Measurements from ENCODE around the gene DBN1. TPM values are rescaled to one million over a fixed set of nuclear protein-coding genes. Genes with fewer than 3 reads are reported as not detected.
"Not testable (repeated sequence)": the region's sequence is repeated elsewhere in the genome, so short reads cannot be mapped to it uniquely, and the experiment has no call there.

The DBN1 gene
- polyA plus RNA-seq, 1 of the 3 experiments (the other 2 are of a cell fraction), result 244 TPM

DNA sequence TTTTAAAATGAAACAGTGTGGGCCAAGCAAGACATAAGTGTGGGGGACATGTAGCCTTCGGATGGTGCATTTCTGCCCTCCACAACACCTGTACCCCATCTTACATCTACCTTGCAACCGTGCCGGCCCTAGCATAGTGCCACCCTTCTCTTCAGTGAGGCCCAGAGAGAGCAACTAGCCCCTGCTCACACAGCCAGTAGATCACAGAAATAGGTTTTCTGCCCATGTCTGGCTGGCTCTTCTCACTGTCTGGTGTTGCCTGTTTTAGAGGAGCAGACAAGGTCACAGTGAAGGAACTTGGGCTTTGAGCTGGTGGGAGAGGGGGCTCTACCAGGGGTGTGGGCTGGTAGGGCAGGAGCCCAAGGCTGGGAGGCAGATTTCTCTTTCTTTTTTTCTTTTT, 12.8 kb upstream of the DBN1 start:
- H3K27me3 ChIP-seq (ENCODE audit: insufficient read depth), result no peaks in the 10 kb centered on the region
- H3K9ac ChIP-seq, result no peak overlapping the region
- no peak overlapping the region for H2AFZ ChIP-seq (ENCODE audit: low read depth)
- H3K27ac ChIP-seq (ENCODE audit: low read depth in 2 of 2, low read length in 1 of 2), result no peak overlapping the region
- H3F3A ChIP-seq (replicated peaks; ENCODE audit: insufficient read depth), result peaks cover 58% of the 10 kb centered on the region
- peaks cover 0 to 36% of the 10 kb centered on the region in 2 experiments; a peak in 1 of 4 replicates for H3K4me1 ChIP-seq (ENCODE audit: control insufficient read depth in 1 of 2, insufficient read depth in 2 of 2, low read depth in 1 of 2, low read length in 1 of 2)
- POLR2A ChIA-PET, result no interaction called here
- H3K36me3 ChIP-seq (replicated peaks in 1 of 2; ENCODE audit: control insufficient read depth in 1 of 2, insufficient read depth in 2 of 2, low read length in 1 of 2), result peaks cover 52 to 58% of the 10 kb centered on the region in 2 experiments
- no peaks in the 10 kb centered on the region for H3K9me2 ChIP-seq
- no peak overlapping the region for H3K4me2 ChIP-seq
- whole genome bisulfite sequencing (ENCODE audit: low lambda C conversion rate), result 98% methylated on average over 3 of the region's 3 CpGs
- peaks cover 58% of the 10 kb centered on the region for H4K20me1 ChIP-seq (ENCODE audit: insufficient read depth)
- TF ChIP-seq, protein P1, sequence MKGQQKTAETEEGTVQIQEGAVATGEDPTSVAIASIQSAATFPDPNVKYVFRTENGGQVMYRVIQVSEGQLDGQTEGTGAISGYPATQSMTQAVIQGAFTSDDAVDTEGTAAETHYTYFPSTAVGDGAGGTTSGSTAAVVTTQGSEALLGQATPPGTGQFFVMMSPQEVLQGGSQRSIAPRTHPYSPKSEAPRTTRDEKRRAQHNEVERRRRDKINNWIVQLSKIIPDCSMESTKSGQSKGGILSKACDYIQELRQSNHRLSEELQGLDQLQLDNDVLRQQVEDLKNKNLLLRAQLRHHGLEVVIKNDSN (IDR thresholded peaks at IDR 0.05; ENCODE audit: borderline replicate concordance, low read depth), result no peak
- TF ChIP-seq POLR2AphosphoS5 (IDR thresholded peaks at IDR 0.05; ENCODE audit: low read depth, low read length), result peak; percentile 29; the same call in 1 of the 2 replicates
- no peak for DNase-seq
- no peaks in the 10 kb centered on the region for H3K9me3 ChIP-seq
- no peak overlapping the region for H3K4me3 ChIP-seq (ENCODE audit: low read depth in 2 of 2, low read length in 1 of 2)
- H3K79me2 ChIP-seq (ENCODE audit: insufficient read depth), result peaks cover 20% of the 10 kb centered on the region; the same call in 1 of the 2 replicates
- CTCF ChIA-PET, result interaction anchor here (0.7 to 20.3 kb wide), 4 partner anchors 9 to 96 kb away, joined by 3 to 201 read pairs (median 6); partner anchors contain the start of gene PDLIM7

DNA sequence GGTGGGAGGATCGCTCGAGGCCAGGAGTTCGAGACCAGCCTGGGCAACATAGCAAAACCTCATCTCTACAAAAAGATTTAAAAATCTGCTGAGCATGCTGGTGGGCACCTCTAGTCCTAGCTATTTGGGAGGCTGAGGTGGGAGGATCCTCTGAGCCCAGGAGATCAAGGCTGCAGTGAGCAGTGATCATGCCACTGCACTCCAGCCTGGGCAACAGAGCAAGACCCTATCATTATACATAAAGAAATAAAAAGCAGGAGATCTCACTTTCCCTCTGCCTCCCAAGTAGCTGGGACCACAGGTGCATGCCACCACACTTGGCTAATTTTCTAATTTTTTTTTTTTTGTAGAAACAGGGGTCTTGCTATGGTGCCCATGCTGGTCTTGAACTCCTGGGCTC, 12.3 kb upstream of the DBN1 start:
- Histone ChIP-seq H3K36me3 (replicated peaks in 1 of 2; ENCODE audit: control insufficient read depth in 1 of 2, insufficient read depth in 2 of 2, low read length in 1 of 2) (peaks cover 47 to 54% of the 10 kb centered on the region in 2 experiments), H3F3A (replicated peaks; ENCODE audit: insufficient read depth) (peaks cover 61% of the 10 kb centered on the region), H4K20me1 (ENCODE audit: insufficient read depth) (peaks cover 53% of the 10 kb centered on the region), H3K27ac (ENCODE audit: low read depth in 2 of 2, low read length in 1 of 2) (0 out of 4 replicates have a peak overlapping the region, but pooled peaks of 1 of the 2 experiments have one; percentile 30), H3K79me2 (ENCODE audit: insufficient read depth) (peaks cover 15% of the 10 kb centered on the region; the same call in 1 of the 2 replicates), H3K4me1 (ENCODE audit: control insufficient read depth in 1 of 2, insufficient read depth in 2 of 2, low read depth in 1 of 2, low read length in 1 of 2) (peaks cover 0 to 38% of the 10 kb centered on the region in 2 experiments; a peak in 1 of 4 replicates)
- H2AFZ ChIP-seq (ENCODE audit: low read depth); POLR2A ChIA-PET; H3K4me3 ChIP-seq (ENCODE audit: low read depth in 2 of 2, low read length in 1 of 2); H3K27me3 ChIP-seq (ENCODE audit: insufficient read depth); H3K9ac ChIP-seq; H3K9me2 ChIP-seq; H3K4me2 ChIP-seq; DNase-seq; H3K9me3 ChIP-seq: not testable (repeated sequence)
- WGBS (ENCODE audit: low lambda C conversion rate), result 90% methylated on average over 3 of the region's 3 CpGs
- CTCF ChIA-PET, result interaction anchor here (0.7 to 20.3 kb wide), 3 partner anchors 9 to 31 kb away, joined by 3 to 201 read pairs (median 10); partner anchors contain the start of gene PDLIM7

DNA sequence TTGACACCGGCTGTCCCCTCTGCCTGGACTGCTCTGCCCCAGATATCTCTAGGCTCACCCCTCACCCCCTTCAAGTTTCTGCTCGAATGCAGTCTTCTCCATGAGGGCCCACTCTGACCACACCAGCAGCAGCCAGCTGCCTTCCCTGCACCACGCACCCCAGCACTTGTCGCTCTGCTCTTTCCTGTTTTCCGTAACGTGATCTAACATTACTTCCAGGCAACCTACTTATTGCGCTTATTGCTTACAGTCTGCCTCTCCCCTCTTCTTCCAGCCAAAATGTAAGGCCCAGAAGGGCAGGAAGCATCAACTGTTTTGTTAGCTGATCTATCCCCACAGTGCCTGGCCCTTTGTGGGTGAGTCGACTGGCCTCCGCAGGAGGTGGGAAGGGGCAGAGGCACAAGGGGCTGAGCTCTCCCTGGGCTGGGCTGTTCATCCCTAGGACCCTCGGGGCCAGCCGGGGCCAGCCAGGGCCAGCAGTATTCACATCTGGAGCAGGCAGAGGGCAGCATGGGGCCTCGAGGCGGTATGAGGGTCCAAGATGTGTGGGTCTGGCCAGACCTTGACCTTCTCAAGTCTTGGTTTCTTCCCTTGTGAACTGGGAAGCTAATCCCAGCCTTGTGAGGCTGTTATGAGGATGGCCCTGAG, 11.6 kb upstream of the DBN1 start:
- DNase-seq, result no peak
- H3F3A ChIP-seq (replicated peaks; ENCODE audit: insufficient read depth), result peaks cover 65% of the 10 kb centered on the region
- no peak overlapping the region for H3K4me2 ChIP-seq
- H3K36me3 ChIP-seq (replicated peaks in 1 of 2; ENCODE audit: control insufficient read depth in 1 of 2, insufficient read depth in 2 of 2, low read length in 1 of 2), result peaks cover 46 to 48% of the 10 kb centered on the region in 2 experiments
- H3K27ac ChIP-seq (ENCODE audit: low read depth in 2 of 2, low read length in 1 of 2), result peak overlapping the region; percentile 17 to 30; a peak in 3 of 4 replicates
- POLR2A ChIA-PET, result no interaction called here
- H3K79me2 ChIP-seq (ENCODE audit: insufficient read depth), result peaks cover 8% of the 10 kb centered on the region; the same call in 1 of the 2 replicates
- H4K20me1 ChIP-seq (ENCODE audit: insufficient read depth), result peaks cover 49% of the 10 kb centered on the region
- CTCF ChIA-PET, result interaction anchor here (0.7 to 20.3 kb wide), 5 partner anchors 10 to 80 kb away, joined by 3 to 201 read pairs (median 3); partner anchors contain the start of gene PDLIM7
- H3K4me3 ChIP-seq (ENCODE audit: low read depth in 2 of 2, low read length in 1 of 2), result no peak overlapping the region
- no peak overlapping the region for H2AFZ ChIP-seq (ENCODE audit: low read depth)
- no peaks in the 10 kb centered on the region for H3K27me3 ChIP-seq (ENCODE audit: insufficient read depth)
- peaks cover 4 to 44% of the 10 kb centered on the region in 2 experiments; a peak in 2 of 4 replicates for H3K4me1 ChIP-seq (ENCODE audit: control insufficient read depth in 1 of 2, insufficient read depth in 2 of 2, low read depth in 1 of 2, low read length in 1 of 2)
- no peaks in the 10 kb centered on the region for H3K9me3 ChIP-seq
- H3K9ac ChIP-seq, result no peak overlapping the region
- no peaks in the 10 kb centered on the region for H3K9me2 ChIP-seq
- WGBS (ENCODE audit: low lambda C conversion rate), result 77% methylated on average over 12 of the region's 13 CpGs
- no peak for TF ChIP-seq TEAD4 (IDR thresholded peaks at IDR 0.05; ENCODE audit: borderline replicate concordance, insufficient read depth)

Data from SK-N-SH (cell line).